GM18873 (cell line): ENCODE data around the gene SLC37A3.
A peak's percentile ranks its signal among the peaks of the same experiment; 100 is the strongest.
"Not testable (repeated sequence)": the region's sequence is repeated elsewhere in the genome, so short reads cannot be mapped to it uniquely, and the experiment has no call there.

ENCODE experiments used
- ATAC-seq: cut with Tn5 transposase; IDR thresholded peaks from one replicate; pipeline ENCODE4 v1.9.1; 2021; ENCODE audit warnings: mild to moderate bottlenecking, moderate library complexity, moderate number of reproducible peaks; ENCODE audit not compliant: unreplicated experiment, low FRiP score

Gene SLC37A3, protein sequence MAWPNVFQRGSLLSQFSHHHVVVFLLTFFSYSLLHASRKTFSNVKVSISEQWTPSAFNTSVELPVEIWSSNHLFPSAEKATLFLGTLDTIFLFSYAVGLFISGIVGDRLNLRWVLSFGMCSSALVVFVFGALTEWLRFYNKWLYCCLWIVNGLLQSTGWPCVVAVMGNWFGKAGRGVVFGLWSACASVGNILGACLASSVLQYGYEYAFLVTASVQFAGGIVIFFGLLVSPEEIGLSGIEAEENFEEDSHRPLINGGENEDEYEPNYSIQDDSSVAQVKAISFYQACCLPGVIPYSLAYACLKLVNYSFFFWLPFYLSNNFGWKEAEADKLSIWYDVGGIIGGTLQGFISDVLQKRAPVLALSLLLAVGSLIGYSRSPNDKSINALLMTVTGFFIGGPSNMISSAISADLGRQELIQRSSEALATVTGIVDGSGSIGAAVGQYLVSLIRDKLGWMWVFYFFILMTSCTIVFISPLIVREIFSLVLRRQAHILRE

DNA sequence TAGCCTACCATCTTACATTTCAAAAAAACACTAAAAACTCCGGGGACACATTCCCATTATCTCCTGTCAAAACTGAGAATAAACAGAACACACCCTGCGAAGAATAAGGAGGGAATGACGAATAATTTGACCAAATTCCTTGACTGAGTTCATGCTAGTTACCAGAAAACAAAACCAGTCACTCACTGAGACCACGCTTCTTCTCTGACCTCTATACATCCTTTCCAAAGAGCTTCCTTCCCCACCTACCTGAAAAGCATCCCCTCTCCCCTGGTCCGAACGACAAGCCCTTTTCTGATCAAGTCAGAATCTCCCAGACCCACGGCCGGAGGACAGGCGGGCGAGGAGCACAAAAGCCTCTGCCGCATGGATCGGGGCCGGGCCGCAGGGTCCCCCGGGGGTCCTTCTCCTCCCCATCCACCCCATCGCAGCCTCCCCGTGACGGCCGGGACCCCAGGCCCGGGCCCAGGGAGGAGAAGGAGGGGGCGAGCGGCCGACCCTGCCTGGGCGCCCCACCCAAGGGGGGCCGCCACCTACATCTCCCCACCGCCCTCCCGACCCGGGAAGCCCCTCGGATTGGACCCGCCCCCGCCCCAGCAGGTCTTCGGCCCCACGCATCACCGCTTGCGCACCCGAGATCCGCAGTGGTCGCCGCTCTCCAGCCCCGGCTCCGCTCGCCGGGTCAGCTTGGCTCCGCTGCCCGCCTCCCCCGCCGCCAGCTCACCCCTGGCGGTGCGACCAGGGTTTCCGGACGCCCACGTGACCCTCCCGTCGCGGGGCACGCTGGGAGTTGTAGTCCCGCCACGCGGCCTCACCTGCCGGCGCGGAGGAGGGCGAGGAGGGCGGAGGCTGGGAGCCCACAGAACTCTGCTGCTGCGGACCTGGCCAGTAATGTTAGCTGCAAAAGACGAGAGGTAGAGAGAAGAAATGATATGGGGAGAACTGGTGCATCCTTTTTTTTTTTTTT is at the start of gene SLC37A3:
Gene SLC37A3, minus strand, starts transcription at position 747 of the 967 bp plus-strand sequence. CDS start 16,004 bp downstream, outside the sequence.
- peak; percentile 85 for ATAC-seq

DNA sequence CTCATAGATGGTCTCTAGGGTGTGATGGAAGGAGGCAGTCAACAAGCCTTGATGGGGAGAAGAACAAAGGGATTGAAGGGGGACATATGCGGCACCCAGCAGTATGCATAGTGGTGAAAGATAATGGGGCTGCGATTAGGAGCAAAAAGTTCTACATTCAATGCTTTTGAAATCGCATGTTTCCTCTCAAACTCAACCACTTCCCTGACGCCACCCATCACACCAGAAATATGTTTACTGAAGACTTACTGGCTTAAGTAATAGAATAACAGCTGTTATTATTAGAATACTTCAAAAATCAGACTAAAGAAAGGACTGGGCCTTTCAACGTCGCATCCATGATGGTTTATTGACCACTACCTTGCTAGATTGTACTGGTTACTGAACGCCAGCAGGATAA is 49.5 kb upstream of the SLC37A3 start:
- ATAC-seq, result no peak

DNA sequence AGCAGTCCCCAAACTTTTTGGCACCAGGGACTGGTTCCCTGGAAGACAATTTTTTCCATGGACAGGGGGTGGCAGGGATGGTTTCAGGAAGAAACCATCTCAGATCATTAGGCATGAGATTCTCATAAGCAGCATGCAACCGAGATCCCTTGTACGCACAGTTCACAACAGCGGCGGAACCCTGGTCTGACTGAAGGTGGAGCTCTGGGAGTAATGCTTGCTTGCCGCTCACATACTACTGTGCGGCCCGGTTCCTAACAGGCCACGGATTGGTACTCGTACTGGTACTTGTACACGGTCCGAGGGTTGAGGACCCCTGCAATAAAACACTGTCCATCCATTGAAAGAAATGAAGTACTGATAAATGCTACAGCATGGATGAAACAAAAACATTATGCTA is 48.1 kb upstream of the SLC37A3 start:
- no peak for ATAC-seq

DNA sequence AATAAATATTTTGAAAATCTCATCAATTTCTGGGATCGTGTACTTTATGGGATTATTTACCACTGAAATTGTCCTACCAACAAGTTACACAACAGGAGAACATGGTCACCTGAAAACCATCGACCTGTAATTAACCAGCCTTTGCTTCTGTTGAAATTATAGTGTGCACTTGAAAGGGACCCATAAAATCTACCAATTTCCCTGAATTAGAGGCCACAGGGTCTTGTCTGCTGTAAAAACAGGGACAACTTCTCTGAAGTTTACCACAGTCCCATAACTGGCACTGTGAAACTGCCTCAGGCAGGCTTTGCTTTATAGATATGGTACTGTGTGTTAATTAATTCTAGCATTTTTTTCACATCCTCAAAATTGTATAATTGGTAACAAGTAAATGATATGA is 43.2 kb upstream of the SLC37A3 start:
- ATAC-seq, result no peak

- ATAC-seq, result no peak
Measured at GRCh38 chr7:140440593-140440992, 42.3 kb upstream of the SLC37A3 start.

- ATAC-seq, result no peak
Measured at GRCh38 chr7:140439359-140439758, 41.0 kb upstream of the SLC37A3 start.

DNA sequence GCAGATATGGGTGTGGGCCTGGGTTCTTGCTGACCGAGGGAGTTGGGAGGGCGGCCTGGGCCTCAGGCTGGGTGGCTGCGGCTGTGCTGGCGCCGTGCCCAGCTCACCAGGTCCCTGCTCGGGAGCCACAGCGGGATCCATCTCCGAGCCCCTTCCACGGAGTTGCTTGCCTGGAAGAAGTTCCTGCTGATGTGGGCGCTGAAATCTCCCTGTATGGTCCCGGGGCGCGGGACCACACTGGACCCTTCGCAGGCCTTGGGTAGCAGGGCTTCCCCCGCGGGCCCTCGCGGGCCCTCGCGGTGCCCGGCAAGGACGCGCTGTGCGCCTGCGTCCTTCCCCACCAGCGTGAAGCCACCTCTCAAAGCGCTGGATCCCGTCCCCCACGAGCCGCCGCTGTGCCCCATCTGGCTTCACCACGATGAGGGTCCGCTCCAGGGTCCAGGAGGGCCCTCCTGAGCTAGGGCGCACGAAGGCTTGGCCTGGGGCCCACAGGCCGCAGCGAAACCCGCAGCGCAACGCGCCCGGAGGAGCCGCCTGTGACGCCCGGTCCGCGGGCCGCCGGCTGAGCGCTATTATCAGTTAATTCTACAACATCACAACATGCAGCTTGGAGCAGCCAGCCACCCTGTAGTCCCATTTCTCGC is 37.0 kb upstream of the SLC37A3 start:
- ATAC-seq, result no peak

DNA sequence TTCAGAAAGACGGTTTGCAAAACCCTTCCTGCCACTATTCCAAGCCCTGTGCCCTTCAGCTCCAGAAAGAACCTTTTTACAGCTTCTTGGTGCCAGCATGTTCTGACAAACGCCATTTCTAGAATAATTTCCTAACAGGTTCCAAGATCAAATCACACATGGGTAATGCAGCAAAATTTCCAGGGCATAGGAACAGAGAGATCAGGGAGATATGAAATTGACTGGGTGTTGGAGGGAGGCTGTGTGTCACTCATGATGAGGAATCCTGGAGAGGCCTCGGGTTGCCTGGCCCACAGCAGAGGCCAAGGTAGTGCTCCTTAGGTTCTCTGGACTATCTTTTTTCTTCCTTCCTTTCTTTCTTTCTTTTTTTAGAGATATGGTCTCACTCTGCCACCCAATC is 35.1 kb upstream of the SLC37A3 start:
- no peak for ATAC-seq

DNA sequence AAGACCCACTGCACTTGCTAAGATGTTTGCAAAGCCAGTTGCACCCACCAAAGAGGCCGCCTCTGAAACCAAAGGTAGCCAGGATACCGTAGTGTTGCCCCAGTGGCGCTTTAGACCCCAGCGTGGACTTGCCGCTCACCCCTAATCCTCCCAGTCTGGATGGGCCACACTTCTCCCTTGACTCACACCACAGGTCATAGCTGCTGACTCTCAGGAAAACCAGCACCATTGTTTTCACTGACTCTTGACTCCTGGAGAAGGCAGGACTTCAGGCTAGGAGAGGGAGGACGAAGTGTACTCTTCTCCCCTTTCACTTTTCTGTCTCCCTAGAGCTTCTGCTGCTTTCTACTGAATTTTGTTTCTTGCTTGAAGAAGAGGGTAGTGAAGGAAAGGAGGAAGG is 27.8 kb upstream of the SLC37A3 start:
- ATAC-seq, result no peak

- no peak for ATAC-seq
Measured at GRCh38 chr7:140425718-140426117, 27.4 kb upstream of the SLC37A3 start.

- ATAC-seq, result no peak
Measured at GRCh38 chr7:140423501-140423900, 25.2 kb upstream of the SLC37A3 start.

DNA sequence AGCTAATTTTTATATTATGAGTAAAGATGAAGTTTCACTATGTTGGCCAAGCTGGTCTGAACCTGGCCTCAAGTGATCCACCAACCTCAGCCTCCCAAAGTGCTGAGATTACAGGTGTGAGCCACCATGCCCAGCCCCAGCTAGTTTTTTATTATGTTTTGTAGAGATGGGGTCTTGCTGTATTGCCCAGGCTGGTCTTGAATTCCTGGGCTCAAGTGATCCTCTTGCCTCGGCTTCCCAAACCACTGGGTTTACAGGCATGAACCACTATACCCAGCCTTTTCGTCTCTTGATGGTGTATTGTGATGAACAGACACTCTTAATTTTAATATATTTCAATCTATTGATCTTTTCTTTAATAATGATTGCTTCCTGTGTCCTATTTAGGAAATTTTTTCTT is 23.2 kb upstream of the SLC37A3 start:
- no peak for ATAC-seq

GRCh38 chr7:140418653-140419052 is 20.3 kb upstream of the SLC37A3 start:
- no peak for ATAC-seq

DNA sequence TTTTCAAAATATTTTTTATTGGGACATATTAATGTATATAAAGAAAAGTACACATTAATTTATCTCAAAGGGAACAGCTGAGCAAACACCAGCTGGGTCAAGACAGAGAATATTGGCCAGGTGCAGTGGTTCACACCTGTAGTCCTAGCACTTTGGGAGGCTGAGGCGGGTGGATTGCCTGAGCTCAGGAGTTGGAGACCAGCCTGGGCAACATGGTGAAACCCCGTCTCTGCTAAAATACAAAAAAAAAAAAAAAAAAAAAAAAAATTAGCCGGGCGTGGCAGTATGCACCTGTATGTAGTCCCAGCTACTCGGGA is 19.8 kb upstream of the SLC37A3 start:
- ATAC-seq, result not testable (repeated sequence)

DNA sequence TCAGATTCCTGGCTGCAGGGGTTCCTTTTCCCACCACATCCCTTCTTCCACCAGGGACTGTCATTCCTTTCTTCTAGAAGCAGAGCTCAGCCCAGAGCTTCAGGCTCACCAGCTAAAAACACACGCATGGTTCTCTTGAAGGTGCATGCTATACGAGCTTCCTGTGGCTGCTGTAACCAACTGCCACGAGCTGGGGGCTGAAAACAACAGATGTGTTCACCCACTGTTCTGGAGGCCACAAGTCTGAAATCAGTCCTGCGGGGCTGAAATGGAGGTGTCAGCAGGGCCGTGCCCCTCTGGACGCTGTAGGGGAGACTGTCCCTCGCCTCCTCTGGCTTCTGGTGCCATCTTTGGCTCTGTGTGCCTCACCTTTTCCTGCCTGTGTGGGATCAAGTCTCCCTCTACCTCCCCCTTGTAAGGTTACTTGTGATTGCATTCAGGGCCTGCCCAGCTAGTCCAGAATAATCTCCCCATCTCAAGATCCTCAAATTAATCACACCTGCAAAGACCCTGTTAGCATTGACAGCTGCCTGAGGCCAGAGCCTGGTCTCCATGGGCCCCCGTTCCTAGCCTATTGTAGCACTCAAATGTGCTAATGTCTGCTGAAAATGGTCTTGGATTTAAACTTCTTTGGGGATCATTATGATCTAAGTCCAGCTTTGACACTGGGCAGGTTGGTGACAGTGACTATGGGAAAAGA is 19.3 kb upstream of the SLC37A3 start:
- ATAC-seq, result no peak

GRCh38 chr7:140416560-140416959 is 18.2 kb upstream of the SLC37A3 start:
- ATAC-seq, result no peak

GRCh38 chr7:140415816-140416215 is 17.5 kb upstream of the SLC37A3 start:
- ATAC-seq, result not testable (repeated sequence)

DNA sequence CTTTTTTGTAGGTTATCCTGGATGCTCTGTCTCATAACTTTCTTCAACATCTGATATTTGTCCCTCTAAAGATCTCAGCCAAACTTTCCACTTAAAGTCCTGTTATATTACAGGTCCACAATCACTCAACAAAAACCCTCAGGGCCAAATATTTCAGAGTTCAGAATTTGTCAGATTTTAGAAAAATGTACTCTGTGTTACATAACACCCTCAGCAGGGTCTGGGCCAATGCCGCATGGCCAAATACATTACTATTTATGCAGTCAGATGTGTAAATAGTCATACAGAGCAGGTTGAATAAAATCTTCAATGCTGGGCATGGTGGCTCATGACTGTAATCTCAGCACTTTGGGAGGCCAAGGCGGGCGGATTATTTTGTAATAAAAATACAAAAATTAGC is 17.0 kb upstream of the SLC37A3 start:
- no peak for ATAC-seq

GRCh38 chr7:140404565-140405065 is 6.3 kb upstream of the SLC37A3 start:
- no peak for ATAC-seq
